ENCODE measurements around the gene SORCS2.

Gene SORCS2

GRCh38 chr4:7377223-7377865 is 185.0 kb downstream of the SORCS2 start:
- CTCF ChIA-PET, result interaction anchor here (0.5 kb wide), 1 partner anchor 41 kb away, joined by 3 read pairs; no protein-coding TSS in a partner anchor
- no peak for TF ChIP-seq FOXM1 (IDR thresholded peaks at IDR 0.05; ENCODE audit: borderline replicate concordance)
- no peak for TF ChIP-seq SP1 (IDR thresholded peaks at IDR 0.05)
- TF ChIP-seq, protein P1, sequence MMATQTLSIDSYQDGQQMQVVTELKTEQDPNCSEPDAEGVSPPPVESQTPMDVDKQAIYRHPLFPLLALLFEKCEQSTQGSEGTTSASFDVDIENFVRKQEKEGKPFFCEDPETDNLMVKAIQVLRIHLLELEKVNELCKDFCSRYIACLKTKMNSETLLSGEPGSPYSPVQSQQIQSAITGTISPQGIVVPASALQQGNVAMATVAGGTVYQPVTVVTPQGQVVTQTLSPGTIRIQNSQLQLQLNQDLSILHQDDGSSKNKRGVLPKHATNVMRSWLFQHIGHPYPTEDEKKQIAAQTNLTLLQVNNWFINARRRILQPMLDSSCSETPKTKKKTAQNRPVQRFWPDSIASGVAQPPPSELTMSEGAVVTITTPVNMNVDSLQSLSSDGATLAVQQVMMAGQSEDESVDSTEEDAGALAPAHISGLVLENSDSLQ (IDR thresholded peaks at IDR 0.05), result no peak
- no peak for TF ChIP-seq SUZ12 (IDR thresholded peaks at IDR 0.05)
- no peak for TF ChIP-seq FOXA1 (IDR thresholded peaks at IDR 0.05)
- TF ChIP-seq HDGF (IDR thresholded peaks at IDR 0.05; ENCODE audit: borderline replicate concordance), result no peak
- no peak for TF ChIP-seq ARNT (IDR thresholded peaks at IDR 0.05)
- TF ChIP-seq LEF1 (IDR thresholded peaks at IDR 0.05; ENCODE audit: borderline replicate concordance), result no peak
- no peak for TF ChIP-seq NFRKB (IDR thresholded peaks at IDR 0.05)
- no peak for TF ChIP-seq L3MBTL2 (conservative IDR thresholded peaks at IDR 0.05)
- no peak for TF ChIP-seq ELF4 (IDR thresholded peaks at IDR 0.05)
- TF ChIP-seq FOXK2 (IDR thresholded peaks at IDR 0.05), result no peak
- TF ChIP-seq BHLHE40 (IDR thresholded peaks at IDR 0.05; ENCODE audit: borderline replicate concordance), result no peak
- TF ChIP-seq CTBP1 (IDR thresholded peaks at IDR 0.05; ENCODE audit: borderline replicate concordance), result no peak
- TF ChIP-seq ZNF384 (IDR thresholded peaks at IDR 0.05), result no peak
- no peak for TF ChIP-seq TARDBP (IDR thresholded peaks at IDR 0.05)
- POLR2A ChIA-PET, result no interaction called here
- DNase-seq (ENCODE audit: extremely low spot score), result no peak

DNA sequence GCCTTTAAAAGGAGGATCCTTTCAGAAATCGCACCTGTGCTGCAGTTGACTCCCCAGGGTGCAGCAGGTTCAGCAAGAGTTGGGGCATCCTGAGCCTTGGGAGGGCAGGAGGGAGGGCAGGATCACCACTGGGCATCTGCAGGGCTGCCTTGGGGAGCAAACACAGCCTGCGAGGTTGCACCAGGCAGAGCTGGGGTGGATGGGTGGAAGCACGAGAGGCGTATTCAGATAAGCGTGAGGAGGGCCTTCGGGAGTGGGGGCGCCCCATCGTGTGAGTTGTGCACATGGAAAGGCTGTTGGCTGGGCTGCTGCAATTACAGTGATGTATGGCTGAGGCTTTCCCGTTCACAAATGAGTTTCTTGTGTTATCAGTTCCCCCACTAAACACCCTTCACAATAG is 186.8 kb downstream of the SORCS2 start:
- CTCF ChIA-PET, result no interaction called here
- no peak for TF ChIP-seq CTBP1 (IDR thresholded peaks at IDR 0.05; ENCODE audit: borderline replicate concordance)
- TF ChIP-seq FOXM1 (IDR thresholded peaks at IDR 0.05; ENCODE audit: borderline replicate concordance), result no peak
- TF ChIP-seq, protein P1 (IDR thresholded peaks at IDR 0.05), result no peak
- TF ChIP-seq HDGF (IDR thresholded peaks at IDR 0.05; ENCODE audit: borderline replicate concordance), result no peak
- TF ChIP-seq BHLHE40 (IDR thresholded peaks at IDR 0.05; ENCODE audit: borderline replicate concordance), result no peak
- TF ChIP-seq L3MBTL2 (conservative IDR thresholded peaks at IDR 0.05), result no peak
- TF ChIP-seq ARNT (IDR thresholded peaks at IDR 0.05), result no peak
- TF ChIP-seq SP1 (IDR thresholded peaks at IDR 0.05), result no peak
- TF ChIP-seq ZNF384 (IDR thresholded peaks at IDR 0.05), result no peak
- TF ChIP-seq FOXA1 (IDR thresholded peaks at IDR 0.05), result no peak
- no peak for TF ChIP-seq FOXK2 (IDR thresholded peaks at IDR 0.05)
- DNase-seq (ENCODE audit: extremely low spot score), result no peak
- POLR2A ChIA-PET, result no interaction called here

DNA sequence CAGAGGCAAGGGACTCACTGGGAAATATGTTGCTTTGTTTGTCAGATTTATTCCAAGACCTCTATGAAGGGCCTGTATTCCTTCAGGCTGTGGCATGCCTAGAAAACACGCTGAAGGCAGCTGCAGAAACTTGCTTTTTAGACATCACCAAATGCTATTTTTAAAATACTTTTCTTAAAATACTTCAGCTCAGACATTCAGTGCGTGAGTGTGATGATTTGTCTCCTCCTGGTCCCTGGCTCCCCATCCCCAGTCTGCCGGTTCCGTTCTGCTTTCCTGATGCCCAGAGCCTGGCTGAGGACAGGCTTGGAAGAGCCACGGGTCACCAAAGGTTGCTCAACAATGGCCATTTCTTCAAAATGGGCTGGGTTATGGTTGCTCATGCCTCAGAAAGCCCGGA is 187.4 kb downstream of the SORCS2 start:
- DNase-seq (ENCODE audit: extremely low spot score), result no peak
- ChIA-PET CTCF (no interaction called here), POLR2A (no interaction called here)
- TF ChIP-seq ARNT (IDR thresholded peaks at IDR 0.05) (no peak), NFRKB (IDR thresholded peaks at IDR 0.05) (no peak), L3MBTL2 (conservative IDR thresholded peaks at IDR 0.05) (no peak), CTBP1 (IDR thresholded peaks at IDR 0.05; ENCODE audit: borderline replicate concordance) (no peak), HDGF (IDR thresholded peaks at IDR 0.05; ENCODE audit: borderline replicate concordance) (no peak), LEF1 (IDR thresholded peaks at IDR 0.05; ENCODE audit: borderline replicate concordance) (no peak), FOXK2 (IDR thresholded peaks at IDR 0.05) (no peak), FOXA1 (IDR thresholded peaks at IDR 0.05) (no peak), SUZ12 (IDR thresholded peaks at IDR 0.05) (no peak), FOXM1 (IDR thresholded peaks at IDR 0.05; ENCODE audit: borderline replicate concordance) (no peak), TARDBP (IDR thresholded peaks at IDR 0.05) (no peak), SP1 (IDR thresholded peaks at IDR 0.05) (no peak), ZNF384 (IDR thresholded peaks at IDR 0.05) (no peak)

DNA sequence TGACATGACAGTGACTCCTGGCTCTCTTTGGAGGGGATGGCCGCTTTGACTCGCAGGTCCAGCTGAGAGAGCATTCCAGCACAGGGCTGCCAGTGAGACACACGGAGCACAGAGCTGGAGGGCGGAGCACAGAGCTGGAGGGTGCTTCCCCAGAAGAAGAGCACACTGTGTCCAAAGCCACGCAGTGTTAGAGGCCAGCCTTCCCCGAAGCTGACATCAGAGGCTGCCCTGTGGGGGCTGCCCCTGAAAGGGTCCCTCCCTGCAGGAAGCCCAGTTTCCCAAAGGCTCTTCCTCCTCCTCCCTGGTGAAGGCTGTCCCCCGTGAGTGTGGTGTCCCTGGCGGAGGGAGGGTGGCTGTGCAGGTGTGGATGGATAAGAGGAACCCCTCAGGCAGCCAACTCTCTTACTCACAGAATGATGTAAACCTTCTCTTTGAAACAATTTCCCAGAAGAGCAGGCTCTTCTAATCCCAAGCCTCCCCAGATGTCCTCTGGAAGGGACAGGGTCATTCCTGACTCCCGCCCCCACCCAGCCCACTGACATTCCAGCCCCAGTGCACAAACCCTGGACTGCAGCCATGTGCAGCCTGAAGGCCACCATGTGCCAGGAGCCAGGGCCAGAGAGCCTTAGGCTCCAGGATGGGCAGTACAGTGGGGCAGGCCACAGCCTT is 189.0 kb downstream of the SORCS2 start:
- POLR2A ChIA-PET, result no interaction called here
- DNase-seq (ENCODE audit: extremely low spot score), result no peak
- CTCF ChIA-PET, result no interaction called here
- no peak for TF ChIP-seq LEF1 (IDR thresholded peaks at IDR 0.05; ENCODE audit: borderline replicate concordance)
- no peak for TF ChIP-seq SUZ12 (IDR thresholded peaks at IDR 0.05)
- no peak for TF ChIP-seq FOXK2 (IDR thresholded peaks at IDR 0.05)
- TF ChIP-seq L3MBTL2 (conservative IDR thresholded peaks at IDR 0.05), result no peak
- no peak for TF ChIP-seq CTBP1 (IDR thresholded peaks at IDR 0.05; ENCODE audit: borderline replicate concordance)
- no peak for TF ChIP-seq SP1 (IDR thresholded peaks at IDR 0.05)
- no peak for TF ChIP-seq FOXA1 (IDR thresholded peaks at IDR 0.05)
- TF ChIP-seq BHLHE40 (IDR thresholded peaks at IDR 0.05; ENCODE audit: borderline replicate concordance), result no peak
- TF ChIP-seq ELF4 (IDR thresholded peaks at IDR 0.05), result no peak
- TF ChIP-seq NFRKB (IDR thresholded peaks at IDR 0.05), result no peak
- TF ChIP-seq, protein P1 (IDR thresholded peaks at IDR 0.05), result no peak
- TF ChIP-seq ZNF384 (IDR thresholded peaks at IDR 0.05), result no peak

GRCh38 chr4:7381890-7382633 is 189.7 kb downstream of the SORCS2 start:
- CTCF ChIA-PET, result no interaction called here
- POLR2A ChIA-PET, result no interaction called here
- no peak for DNase-seq (ENCODE audit: extremely low spot score)
- no peak for TF ChIP-seq BHLHE40 (IDR thresholded peaks at IDR 0.05; ENCODE audit: borderline replicate concordance)
- TF ChIP-seq SUZ12 (IDR thresholded peaks at IDR 0.05), result no peak
- no peak for TF ChIP-seq FOXK2 (IDR thresholded peaks at IDR 0.05)
- TF ChIP-seq ELF4 (IDR thresholded peaks at IDR 0.05), result no peak
- TF ChIP-seq ZNF384 (IDR thresholded peaks at IDR 0.05), result no peak
- TF ChIP-seq ARNT (IDR thresholded peaks at IDR 0.05), result no peak
- no peak for TF ChIP-seq TARDBP (IDR thresholded peaks at IDR 0.05)
- no peak for TF ChIP-seq LEF1 (IDR thresholded peaks at IDR 0.05; ENCODE audit: borderline replicate concordance)
- TF ChIP-seq CTBP1 (IDR thresholded peaks at IDR 0.05; ENCODE audit: borderline replicate concordance), result no peak
- no peak for TF ChIP-seq L3MBTL2 (conservative IDR thresholded peaks at IDR 0.05)
- TF ChIP-seq SP1 (IDR thresholded peaks at IDR 0.05), result no peak
- TF ChIP-seq NFRKB (IDR thresholded peaks at IDR 0.05), result no peak
- no peak for TF ChIP-seq FOXM1 (IDR thresholded peaks at IDR 0.05; ENCODE audit: borderline replicate concordance)
- TF ChIP-seq HDGF (IDR thresholded peaks at IDR 0.05; ENCODE audit: borderline replicate concordance), result no peak
- TF ChIP-seq, protein P1 (IDR thresholded peaks at IDR 0.05), result no peak
- no peak for TF ChIP-seq FOXA1 (IDR thresholded peaks at IDR 0.05)
